ENCODE data around the gene PCDHGA1.

- TF ChIP-seq, protein P1, sequence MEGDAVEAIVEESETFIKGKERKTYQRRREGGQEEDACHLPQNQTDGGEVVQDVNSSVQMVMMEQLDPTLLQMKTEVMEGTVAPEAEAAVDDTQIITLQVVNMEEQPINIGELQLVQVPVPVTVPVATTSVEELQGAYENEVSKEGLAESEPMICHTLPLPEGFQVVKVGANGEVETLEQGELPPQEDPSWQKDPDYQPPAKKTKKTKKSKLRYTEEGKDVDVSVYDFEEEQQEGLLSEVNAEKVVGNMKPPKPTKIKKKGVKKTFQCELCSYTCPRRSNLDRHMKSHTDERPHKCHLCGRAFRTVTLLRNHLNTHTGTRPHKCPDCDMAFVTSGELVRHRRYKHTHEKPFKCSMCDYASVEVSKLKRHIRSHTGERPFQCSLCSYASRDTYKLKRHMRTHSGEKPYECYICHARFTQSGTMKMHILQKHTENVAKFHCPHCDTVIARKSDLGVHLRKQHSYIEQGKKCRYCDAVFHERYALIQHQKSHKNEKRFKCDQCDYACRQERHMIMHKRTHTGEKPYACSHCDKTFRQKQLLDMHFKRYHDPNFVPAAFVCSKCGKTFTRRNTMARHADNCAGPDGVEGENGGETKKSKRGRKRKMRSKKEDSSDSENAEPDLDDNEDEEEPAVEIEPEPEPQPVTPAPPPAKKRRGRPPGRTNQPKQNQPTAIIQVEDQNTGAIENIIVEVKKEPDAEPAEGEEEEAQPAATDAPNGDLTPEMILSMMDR (IDR thresholded peaks at IDR 0.05; ENCODE audit: low read depth, low read length, poor library complexity, severe bottlenecking): no peak
- TF ChIP-seq EZH2phosphoT487 (IDR thresholded peaks at IDR 0.05; ENCODE audit: borderline replicate concordance, low read length): no peak
Measured at GRCh38 chr5:141351591-141351990, 21.3 kb downstream of the PCDHGA1 start.

Data from DOHH2 (cell line).